ENCODE results near the gene ABTB1.
"Not testable (repeated sequence)": the region's sequence is repeated elsewhere in the genome, so short reads cannot be mapped to it uniquely, and the experiment has no call there.

The ABTB1 gene

DNA sequence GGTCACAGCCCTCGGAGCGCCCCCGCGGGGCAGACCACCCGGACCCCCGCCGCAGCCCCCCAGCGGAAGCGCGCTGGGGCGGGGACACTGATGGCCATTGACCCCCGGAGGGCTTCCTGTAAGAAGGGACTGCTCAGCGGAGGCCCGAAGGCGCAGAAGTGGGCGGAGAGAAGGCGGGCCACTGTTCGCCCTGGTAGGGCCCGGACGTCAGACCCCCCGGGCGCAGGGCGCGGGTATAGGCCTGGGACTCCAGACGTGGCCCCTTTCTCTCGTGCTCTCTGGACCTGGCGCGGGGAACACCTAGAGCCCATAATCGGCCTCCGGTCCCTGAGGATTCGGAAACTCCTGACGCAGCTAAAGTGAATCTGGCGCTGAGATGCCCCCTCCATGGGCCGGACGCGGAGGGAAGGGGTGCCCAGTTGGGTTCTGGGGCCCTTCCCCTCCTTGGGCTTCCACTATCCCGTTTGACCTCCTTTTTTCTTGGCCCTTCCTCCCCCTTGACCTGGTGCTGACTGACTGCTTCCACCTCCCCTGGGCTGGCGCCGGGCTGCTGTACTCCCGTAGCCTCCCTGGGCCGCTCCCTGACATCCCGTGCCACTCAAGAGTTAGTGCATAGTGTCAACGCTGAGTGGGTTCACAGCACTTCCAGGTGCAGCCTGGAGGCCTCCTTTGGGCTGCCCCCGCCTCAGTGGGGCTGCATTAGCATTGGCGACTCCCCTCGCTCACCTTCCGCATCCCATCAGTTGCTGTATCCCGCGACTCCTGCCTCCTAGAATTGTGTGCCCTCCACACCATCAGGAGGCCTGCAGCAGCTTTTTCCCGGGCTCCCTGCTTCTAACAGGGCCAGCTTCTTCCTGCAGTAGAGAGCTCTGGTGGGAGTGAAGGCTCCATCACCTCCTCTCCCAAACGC, 694 bp downstream of the ABTB1 start:
- no peak for FAIRE-seq

DNA sequence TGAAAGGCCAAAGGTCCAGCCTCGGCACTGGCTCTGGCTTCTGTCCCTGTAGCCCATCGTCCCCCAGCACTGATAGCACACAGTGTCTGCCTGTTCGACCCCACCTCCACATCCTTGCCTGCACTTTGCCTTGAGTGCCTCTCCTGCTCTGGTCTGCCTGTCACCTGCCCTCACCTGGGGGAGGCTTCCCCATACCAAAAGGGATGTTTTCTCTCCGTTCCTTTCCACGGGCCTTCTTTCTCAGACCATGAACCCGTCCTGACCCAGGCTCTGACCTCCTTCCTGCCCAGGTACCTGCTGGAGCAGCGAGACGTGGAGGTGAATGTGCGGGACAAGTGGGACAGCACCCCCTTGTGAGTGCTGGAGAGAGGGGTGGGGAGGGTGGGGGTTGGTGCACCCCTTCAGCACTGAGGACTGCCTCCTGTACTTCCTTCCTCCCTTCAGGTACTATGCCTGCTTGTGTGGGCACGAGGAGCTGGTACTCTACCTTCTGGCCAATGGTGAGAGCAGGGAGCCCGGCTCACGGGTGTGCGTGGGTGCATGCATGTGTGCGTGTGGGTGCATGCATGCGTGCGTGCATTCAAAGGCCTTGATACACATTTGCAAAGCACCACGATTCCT, 1.5 kb downstream of the ABTB1 start:
- no peak for FAIRE-seq

DNA sequence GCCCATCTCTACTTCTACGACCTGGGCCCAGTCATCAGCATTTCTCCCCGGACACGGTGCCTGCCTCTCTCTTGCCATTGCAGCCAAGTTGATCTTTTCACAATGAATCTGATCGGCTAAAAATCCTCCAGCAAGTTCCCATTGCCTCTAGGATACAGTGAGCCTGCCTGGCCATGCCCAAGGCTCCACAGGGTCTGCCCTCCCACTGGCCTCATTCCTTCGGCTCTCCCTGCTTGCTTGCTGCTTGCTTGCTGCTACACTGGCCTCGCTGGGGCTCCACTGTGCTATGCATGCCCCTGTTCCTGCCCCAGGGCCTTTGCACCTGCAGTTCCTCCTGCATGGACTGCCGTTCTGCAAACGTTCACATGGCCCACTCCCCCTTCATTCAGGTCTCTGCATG, 2.0 kb downstream of the ABTB1 start:
- FAIRE-seq = no peak

DNA sequence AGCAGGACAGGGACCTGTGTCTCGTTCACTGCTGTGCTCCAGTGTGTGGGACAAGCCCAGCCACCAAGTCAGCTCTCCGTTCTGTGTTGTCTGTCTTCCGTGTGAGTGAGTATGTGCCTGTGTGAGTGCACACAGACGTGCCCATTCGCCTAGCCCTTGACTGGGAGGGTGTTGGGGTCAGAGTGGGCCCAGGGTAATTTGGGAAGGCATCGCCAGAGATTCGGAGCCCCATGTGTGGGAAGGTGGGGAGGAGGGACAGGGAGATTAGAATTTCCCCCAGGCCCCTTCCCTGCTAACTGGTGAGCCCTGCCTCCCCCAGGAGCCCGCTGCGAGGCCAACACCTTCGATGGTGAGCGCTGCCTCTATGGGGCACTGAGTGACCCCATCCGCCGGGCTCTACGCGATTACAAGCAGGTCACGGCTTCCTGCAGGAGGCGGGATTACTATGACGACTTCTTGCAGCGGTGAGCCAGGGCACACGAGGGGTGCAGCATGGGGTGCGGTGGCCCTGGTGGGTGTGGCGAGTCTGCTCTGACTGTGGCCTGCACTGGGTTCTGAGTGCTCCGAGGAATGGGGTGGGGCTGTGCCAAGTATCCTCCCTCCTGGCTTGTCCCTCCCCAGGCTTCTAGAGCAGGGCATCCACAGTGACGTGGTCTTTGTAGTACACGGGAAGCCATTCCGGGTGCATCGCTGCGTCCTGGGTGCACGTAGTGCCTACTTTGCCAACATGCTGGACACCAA, 3.1 kb downstream of the ABTB1 start:
- FAIRE-seq = no peak

DNA sequence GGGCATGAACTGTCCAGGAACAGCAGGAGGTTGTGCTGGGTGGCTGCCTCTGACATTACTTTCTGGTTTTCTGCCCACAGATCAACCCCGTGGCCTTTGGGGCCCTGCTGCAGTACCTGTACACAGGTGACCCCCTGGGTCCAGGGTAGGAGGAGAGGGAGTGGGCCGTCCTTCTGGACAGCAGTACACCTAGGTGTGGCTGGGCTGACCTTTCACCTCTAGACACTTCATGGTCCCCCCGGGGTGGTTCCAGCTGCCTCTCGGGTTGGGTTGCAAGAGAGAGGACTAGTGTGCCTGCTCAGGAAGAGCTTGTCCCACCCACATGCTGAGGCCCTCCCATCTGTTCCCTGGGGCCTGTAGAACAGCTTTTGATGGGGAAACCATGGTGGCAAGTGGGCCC, 3.7 kb downstream of the ABTB1 start:
- FAIRE-seq = no peak

DNA sequence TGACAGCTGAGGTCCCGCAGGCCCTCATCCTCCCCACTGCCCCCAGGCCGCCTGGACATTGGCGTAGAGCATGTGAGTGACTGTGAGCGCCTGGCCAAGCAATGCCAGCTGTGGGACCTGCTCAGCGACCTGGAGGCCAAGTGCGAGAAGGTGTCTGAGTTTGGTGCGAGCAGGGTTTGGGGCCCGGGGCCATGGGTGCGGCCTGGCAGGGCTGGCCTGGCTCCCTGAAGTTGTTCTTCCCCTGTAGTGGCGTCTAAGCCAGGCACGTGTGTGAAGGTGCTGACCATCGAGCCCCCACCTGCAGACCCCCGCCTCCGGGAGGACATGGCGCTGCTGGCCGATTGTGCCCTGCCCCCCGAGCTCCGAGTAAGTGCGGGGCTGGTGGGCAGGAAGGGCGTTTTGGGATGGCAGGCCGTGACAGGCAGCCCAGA, 4.2 kb downstream of the ABTB1 start:
- FAIRE-seq = no peak

DNA sequence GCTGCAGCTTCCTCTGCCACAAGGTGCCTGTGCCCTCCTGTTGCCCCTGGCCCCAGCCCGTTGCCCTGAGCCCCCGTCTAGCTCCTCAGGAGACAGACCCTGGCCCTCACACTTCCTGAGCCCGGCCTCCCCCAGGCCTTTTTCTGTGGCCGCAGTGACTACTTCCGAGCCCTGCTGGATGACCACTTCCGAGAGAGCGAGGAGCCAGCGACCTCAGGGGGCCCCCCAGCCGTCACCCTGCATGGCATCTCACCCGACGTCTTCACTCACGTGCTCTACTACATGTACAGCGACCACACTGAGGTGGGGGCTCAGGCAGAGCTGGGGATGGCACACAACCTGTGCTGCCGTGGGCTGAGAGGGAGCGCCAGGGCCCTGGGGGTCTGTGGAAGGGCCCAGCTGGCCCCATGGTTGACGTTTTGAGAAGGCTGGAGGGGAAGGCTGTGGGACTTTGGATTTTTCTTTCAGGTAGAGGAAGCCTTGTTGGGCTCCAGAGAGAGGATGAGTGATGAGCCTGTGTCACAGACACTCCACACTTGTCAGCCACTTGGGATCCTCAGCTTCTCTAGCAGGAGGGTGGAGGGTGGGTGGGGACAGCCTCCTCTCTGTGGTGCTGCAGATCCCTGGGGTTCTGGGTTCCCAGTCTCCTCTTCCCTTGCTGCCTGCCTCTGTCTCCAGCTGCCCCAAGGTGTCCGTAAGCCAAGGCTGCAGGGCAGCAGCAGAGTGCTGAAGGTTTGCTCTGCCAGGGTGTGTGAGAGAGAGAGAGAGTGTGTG, 5.0 kb downstream of the ABTB1 start:
- FAIRE-seq = no peak

DNA sequence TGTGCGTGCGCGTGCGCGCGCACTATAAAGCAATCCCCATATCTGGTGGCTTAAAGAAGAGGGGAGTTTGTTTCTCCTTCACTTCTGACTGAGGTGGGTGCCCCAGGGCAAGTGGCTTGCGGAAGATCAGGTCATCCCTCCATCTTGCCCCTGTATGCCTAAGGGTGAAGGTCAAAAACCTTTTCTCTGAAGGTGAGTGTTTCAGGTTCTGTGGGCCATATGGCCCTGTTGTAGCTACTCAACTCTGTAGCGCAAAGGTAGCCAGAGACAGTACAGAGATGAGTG, 5.5 kb downstream of the ABTB1 start:
- no peak for FAIRE-seq

DNA sequence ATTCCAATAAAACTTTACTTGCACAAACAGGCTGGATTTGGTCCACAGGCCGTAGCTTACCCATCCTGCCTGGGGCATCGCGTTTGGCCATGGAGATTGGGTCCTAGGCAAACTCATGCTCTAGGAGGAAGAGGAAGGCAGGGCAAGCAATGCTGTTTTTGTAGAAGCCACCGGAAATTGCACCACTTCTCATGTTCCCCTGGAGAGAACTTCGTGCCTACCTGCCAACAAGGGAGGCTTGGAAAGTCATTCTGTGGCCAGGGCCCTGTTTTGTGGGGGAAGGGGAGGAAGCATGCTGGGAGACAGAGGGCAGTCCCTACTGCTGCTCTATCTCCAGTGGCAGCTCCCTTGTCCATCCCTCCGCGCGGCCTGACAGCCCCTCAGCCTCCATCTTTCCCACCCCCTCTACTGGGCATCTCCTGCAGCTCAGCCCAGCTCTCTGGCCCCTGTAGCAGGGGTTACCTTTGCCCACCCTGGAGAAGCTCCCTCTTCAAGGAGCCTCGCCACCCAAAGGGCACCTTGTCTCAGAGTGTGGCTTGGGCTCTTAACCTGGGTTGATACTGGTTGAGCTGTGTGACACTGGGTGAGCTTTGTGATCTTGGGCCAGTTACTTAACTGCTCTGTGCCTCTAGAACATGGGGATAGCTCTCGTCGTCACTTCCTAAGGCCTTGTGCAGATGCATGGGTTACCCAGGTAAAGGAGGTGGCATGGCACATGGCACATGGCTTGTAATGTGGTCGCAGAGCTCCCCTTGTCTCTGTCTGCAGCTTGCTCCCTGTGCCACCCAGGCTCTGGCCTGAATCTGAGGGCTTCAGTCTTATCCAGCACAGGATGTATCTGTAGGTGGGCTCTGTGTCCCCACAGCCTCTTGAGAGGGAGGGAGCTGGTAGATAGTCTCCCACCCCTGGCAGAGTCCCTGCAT, 6.1 kb downstream of the ABTB1 start:
- no peak for FAIRE-seq

DNA sequence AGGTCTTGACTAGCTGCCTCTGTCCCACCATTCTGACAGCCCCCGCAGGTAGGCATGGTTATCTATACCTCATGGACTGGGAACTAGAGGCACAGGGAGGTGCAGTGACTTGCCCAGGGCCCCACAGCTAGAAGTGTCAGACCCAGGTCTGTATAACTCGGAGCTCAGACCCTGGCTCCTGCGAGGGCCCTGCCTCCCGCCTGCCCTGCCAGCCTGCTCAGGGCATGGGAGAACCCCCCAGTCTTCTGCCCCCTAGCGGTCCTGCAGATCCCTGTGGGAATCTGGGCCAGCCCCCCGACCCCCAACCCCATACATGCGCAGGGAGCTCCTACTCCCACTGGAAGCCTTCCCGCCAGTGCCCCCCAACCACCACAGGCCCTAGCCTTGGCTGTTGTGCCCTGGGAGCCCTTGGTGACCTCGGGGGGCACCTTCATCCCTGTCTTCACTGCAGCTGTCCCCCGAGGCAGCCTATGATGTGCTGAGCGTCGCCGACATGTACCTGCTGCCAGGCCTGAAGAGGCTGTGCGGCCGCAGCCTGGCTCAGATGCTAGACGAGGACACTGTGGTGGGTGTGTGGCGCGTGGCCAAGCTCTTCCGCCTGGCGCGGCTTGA, 6.9 kb downstream of the ABTB1 start:
- no peak for FAIRE-seq

DNA sequence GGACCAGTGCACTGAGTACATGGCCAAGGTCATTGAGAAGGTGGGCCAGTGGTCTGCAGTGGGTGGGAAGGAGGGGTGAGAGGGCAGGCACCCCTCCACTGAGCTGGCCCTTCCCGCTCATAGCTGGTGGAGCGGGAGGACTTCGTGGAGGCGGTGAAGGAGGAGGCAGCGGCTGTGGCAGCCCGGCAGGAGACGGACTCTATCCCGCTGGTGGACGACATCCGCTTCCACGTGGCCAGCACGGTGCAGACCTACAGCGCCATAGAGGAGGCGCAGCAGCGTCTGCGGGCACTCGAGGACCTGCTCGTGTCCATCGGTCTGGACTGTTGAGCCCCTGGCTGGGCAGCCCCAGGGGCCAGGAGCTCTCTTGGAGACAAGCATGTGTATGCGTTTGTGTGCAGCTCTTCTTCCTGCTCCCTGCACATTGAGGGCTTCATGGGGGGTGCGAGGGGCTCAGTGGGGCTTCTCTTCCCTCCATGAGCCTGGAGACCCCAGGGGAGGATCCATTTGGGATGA, 7.5 kb downstream of the ABTB1 start:
- FAIRE-seq = no peak

DNA sequence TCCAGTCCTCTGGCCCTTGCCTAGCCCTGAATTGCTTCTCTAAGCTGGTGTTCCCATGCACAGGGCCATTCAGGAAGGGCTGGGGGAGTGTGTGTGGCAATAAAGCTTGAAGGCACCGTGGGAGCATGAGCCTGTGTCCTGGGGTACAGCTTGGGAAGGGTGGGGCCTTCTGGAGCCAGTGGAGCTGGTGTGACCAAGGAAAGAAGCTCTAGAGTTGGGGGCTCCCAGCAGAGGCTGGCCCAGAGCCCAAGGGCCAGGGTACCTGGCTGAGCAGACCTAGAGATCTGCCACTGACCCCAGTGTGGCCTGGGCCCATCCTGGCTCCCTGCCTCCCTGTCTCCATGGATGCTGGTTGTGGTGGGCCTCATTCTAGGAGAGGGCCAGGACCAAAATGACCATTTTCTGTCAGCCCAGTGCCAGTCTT, 8.1 kb downstream of the ABTB1 start:
- no peak for FAIRE-seq

DNA sequence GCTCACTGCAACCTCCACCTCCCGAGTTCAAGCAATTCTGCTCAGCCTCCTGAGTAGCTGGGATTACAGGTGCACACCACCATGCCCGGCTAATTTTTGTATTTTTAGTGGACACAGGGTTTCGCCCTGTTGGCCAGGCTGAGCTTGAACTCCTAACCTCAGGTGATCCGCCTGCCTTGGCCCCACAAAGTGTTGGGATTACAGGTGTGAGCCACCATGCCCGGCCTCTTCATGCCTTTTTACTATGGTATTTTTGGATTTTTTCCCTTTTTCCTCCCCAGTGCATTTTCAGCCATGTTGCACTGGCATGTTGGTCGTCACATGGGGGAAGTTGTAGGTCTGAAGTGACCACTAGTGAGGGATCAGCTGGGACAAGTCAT, 9.4 kb downstream of the ABTB1 start:
- FAIRE-seq = not testable (repeated sequence)

DNA sequence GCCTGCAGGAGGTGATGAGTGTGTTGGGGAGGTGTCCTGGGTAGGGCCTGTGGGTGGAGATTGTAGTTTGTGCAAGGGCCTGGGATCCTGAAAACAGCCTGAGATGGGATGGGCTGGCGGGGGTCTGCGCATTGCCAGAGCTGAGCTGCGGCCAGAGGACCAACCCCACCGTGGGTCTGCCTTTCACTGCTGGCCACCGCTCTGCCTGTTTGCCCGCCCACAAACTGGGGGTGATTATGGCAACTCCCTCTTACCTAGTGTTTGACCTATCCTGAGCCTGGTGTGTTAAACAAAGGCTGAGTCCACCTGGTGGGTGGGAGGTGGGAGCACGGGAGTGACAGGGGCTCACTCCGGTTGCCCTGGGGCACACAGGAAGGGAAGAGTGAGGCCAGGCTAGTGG, 9.8 kb downstream of the ABTB1 start:
- FAIRE-seq = no peak

DNA sequence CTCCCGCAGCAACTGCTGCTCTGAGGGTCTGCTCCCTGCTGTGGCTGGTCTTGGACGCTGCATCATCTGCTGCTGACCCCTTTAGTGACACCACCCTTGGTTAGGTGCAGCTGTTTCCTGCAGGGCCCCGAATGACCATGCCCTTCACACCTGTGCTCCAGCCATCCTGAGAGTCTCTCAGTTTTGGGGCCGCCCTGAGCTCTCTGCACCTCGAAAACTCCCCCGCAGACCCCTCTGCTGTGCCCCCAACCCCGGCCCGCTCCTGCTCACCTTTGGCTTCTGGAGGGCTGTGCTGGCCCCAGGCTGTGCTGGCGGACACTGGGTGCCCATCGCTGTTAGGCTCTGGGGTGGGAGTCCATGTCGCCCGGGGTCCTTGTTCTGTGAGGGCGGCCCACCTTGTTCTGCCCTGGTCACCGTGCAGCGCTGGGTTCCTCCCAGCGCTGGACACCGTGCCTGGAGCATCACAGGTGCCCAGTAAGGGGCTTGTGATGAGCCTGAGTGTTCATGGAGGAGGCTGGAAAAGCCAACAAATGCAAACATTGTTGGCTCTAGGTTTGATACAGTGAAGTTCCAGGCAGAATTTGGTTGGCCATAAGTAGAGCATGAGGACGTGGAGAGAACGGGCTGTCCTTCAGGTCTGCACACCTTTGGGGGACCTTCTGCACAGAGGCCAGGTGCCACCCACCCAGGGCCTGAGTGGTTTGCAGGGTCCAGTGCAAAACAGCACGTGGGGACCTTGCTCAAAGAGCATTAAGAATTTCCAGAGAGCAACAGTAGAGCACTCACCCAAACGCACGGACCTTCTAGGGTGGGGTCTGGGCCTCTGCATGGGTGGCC, 12.3 kb downstream of the ABTB1 start:
- FAIRE-seq = no peak

DNA sequence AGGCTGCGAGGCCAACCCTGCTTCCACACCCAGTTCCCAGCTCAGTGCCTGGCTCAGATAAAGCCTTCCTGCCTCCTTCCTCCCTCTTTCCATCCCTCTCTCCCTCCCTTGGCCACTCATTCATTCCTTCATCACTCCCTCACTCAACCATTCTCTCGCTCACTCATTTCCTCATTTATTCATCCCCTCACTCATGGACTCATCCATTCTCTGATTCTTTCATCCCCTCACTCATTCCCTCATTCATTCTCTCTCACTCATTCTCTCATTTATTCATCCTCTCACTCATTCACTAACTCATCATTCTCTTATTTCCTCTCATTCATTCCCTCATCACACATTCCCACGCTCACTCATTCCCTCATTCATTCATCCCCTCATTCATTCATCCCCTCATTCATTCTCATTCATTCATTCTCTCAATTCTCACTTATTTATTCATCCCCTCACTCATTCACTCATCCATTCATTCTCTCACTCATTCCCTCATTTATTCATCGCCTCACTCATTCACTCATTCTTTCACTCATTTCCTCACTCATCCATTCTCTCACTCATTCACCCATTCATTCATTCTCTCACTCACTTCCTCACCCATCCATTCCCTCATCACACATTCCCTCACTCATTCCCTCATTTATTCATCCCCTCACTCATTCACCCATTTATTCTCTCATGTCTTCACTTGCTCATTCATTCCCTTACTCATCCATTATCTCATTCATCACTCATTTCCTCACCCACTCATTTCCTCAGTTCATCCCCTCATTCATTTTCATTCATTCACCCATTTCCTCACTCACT, 13.2 kb downstream of the ABTB1 start:
- FAIRE-seq = no peak

DNA sequence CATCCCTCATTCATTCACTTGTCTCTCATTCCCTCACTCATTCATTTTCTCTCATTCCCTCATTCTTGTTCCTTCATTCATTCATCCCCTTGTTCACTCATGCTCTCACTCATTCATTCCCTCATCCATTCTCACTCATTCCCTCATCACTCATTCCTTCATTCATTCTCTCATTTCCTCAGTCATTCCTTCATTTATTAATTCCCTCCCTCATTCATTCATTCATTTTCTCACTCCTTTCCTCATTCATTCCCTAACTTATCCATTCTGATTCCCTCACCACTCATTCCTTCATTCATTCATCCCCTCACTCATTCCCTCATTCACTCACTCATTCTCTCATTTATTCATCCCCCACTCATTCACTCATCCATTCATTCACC, 13.8 kb downstream of the ABTB1 start:
- no peak for FAIRE-seq

DNA sequence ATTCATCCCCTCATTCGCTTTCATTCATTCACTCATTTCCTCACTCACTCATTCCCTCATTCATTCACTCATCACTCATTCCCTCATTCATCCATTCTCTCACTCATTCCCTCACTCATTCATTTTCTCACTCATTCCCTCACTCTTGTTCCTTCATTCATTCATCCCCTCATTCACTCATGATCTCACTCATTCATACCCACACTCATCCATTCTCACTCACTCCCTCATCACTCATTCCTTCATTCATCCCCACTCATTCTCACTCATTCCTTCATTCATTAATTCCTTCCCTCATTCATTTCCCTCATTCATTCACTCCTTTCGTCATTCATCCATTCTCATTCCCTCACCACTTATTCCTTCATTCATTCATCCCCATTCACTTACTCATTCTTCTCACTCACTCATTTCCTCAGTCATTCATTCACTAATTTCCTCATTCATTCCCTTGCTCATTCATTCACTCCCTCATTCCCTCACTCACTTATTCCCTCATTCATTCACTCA, 14.5 kb downstream of the ABTB1 start:
- no peak for FAIRE-seq

DNA sequence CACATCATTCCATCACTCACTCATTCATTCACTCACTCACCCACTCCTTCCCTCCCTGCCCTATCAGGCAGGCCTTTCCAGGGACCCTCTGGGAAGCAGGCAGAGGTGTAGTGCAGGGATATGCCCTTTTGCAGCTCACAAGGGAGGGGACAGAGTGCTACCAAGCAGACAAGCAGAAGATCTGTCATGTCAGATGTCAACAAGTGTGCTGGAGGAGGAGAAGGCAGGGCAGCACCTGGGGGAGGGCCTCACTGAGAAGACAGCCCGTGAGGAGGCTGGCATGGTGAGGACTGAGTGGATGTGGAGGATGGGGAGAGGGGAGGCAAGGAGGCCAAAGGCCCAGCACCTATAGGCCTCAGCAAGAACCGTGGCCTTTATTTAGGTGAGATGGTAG, 15.3 kb downstream of the ABTB1 start:
- FAIRE-seq = no peak

Data from TTC549 (cell line).